D721Med (cell line): ENCODE data around the gene TBCC.

Source experiments
- DNase-seq: peaks from one replicate; pipeline ENCODE4 v3.0.0; 2011; ENCODE audit warnings: low spot score; ENCODE audit not compliant: insufficient read length
- FAIRE-seq: peaks from 2 replicates; lab custom pipeline; 2011; peaks lifted over from hg19 to GRCh38; lab: Jason Lieb, UNC
- TF ChIP-seq, protein P1 (sequence below): IDR thresholded peaks from 2 replicates; pipeline ENCODE4 v1.5.1; 2012; ENCODE audit warnings: mild to moderate bottlenecking, control low read depth; ENCODE audit not compliant: insufficient read depth; ENCODE audit errors: missing control alignments

TBCC gene

DNA sequence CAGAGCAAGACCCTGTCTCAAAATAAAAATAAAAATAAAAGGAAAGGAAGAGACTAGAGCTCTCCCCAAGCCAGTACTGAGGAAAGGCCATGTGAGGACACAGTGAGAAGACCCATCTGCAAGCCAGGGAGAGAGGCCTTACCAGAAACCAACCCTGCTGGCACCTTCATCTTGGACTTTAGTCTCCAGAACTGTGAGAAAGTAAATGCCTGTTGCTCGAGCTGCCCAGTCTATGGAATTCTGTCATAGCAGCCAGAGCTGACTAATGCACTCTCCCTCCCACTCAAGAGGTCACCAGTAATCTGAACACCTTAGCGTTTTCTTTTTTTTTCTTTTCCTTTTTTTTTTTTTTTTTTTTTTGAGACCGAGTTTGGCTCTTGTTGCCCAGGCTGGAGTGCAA is 16.2 kb downstream of the TBCC start:
- DNase-seq = no peak
- TF ChIP-seq, protein P1, sequence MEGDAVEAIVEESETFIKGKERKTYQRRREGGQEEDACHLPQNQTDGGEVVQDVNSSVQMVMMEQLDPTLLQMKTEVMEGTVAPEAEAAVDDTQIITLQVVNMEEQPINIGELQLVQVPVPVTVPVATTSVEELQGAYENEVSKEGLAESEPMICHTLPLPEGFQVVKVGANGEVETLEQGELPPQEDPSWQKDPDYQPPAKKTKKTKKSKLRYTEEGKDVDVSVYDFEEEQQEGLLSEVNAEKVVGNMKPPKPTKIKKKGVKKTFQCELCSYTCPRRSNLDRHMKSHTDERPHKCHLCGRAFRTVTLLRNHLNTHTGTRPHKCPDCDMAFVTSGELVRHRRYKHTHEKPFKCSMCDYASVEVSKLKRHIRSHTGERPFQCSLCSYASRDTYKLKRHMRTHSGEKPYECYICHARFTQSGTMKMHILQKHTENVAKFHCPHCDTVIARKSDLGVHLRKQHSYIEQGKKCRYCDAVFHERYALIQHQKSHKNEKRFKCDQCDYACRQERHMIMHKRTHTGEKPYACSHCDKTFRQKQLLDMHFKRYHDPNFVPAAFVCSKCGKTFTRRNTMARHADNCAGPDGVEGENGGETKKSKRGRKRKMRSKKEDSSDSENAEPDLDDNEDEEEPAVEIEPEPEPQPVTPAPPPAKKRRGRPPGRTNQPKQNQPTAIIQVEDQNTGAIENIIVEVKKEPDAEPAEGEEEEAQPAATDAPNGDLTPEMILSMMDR = no peak
- FAIRE-seq = no peak

DNA sequence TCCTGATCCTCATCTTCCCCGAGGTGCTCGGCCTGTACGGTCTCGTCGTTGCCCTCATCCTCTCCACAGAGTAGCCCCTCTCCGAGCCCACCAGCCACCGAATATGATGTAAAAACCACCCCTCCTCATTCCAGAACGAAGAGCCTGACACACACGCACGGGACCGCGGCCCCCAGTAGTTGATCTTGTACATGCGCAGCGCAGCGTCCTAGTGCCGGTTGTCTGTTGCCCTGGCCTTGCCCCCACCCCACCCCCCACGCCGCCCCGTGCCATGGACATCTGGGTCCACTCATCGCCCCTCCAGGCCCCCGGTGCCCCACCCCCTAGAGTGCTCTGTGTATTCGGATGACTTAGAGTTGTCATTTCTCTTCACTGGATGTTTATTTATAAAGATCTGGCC is 18.3 kb downstream of the TBCC start:
- FAIRE-seq (no peak), DNase-seq (no peak)
- TF ChIP-seq, protein P1 = no peak

DNA sequence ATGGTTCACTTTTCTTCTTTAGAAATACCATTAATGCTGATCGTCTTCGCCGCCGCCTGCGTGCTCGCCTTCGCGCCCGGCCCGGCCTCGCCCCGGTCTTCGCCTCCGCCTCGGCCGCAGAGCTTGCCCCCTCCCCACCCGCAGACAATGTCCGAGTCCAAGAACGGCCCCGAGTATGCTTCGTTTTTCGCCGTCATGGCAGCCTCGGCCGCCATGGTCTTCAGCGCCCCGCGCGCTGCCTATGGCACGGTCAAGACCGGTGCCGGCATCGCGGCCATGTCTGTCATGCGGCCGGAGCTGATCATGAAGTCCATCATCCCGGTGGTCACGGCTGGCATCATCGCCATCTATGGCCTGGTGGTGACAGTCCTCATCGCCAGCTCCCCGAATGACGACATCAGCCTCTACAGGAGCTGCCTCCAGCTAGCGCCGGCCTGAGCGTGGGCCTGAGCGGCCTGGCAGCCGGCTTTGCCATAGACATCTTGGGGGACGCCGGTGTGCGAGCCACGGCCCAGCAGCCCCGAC is 18.8 kb downstream of the TBCC start:
- TF ChIP-seq, protein P1 = no peak
- FAIRE-seq (no peak), DNase-seq (no peak)

DNA sequence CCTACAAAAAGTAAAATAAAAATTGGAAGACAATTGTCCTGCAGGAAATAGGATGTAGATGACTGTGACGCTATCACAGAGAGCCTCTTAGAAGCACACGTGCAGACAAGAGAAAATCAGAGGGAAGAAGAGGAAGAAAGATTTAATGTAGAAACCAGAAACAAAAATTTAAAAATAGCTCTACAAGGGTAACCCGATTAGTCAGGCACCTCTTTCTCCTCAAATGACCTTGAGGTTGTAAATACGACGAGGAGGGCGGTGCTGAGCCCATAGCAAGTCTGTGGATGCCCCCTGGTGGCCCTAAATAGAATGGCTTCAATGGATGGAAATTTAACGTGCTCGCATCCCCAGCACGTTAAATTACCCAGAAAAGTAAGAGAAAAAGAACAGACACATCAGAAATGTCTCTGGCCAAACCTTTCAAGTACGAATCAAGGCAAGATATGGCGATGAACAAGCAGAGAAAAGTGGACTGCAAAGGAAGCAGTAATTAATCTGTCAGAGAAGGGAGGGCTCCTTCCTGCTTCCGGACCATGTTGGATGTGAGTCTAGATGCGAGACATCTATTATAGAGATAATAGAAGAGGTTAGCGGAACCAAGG is 19.3 kb downstream of the TBCC start:
- FAIRE-seq = peak; percentile 56
- TF ChIP-seq, protein P1 = peak; percentile 95

DNA sequence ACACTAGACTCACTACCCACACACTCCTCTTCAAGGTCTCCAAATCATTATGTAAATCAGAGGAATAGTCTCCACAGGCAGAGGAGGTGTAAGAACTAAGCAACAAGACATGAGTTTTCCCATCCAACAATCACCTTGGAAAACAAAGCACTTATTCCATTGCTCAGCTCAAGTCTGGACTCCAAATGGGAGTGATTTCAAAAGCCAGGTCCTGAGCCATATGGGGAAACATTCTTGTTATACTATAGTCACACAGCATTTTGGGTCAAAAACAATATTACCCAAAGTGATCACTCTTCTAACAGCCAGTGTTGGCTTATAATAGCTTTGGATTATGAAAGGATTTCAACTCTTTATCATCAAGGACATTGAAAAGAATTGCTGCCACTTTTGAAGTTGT is 19.9 kb downstream of the TBCC start:
- TF ChIP-seq, protein P1 = no peak
- FAIRE-seq = no peak
- no peak for DNase-seq

More for the DNA sequence above, 19.3 kb downstream of the TBCC start:
- peak; percentile 47 for DNase-seq

DNA sequence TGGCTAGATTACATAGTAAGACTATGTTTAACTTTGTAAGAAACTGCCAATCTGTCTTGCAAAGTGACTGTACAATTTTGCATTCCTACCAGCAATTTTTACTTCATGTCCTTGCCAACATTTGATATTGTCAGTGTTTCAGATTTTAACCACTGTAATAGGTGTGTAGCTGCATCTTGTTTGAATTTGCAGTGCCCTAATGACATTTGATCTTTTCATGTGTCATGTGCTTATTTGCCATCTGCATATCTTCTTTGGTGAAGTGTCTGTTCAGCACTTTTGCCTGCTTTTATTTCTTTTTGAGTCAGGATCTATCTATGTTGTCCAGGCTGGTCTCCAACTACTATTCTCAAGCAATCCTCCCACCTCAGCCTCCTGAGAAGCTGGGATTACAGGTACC is 21.1 kb downstream of the TBCC start:
- no peak for FAIRE-seq
- no peak for DNase-seq
- TF ChIP-seq, protein P1 = no peak

DNA sequence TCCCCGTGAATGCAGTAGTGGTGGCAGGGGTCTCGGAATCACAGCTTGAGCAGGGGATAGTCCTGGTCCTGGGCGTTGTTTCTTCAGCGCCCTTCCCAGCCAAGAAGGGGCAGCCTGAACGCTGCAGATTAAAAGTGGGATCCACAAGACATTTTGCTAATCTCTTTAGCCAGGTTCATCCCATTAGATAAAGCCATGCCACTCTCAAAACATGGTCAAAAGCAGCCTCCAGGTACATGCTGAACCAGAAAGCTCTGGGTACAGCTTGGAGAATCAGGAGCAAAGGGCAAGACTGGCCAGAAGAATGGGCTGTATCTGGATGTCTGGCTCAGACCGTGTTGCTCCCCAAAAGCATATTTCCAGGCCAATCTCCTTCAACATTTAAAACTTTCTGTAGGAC is 23.4 kb downstream of the TBCC start, which contains the start of gene PRPH2:
Gene PRPH2 (minus strand): TSS at position 101 of the 400 bp plus-strand sequence. CDS start 263 bp downstream, outside the sequence.
- FAIRE-seq = peak; percentile 32
- TF ChIP-seq, protein P1 = no peak

More for the DNA sequence above, 23.4 kb downstream of the TBCC start, which contains the start of gene PRPH2:
- DNase-seq = no peak
